ENCODE measurements around the gene APOBEC3G.

Gene APOBEC3G

DNA sequence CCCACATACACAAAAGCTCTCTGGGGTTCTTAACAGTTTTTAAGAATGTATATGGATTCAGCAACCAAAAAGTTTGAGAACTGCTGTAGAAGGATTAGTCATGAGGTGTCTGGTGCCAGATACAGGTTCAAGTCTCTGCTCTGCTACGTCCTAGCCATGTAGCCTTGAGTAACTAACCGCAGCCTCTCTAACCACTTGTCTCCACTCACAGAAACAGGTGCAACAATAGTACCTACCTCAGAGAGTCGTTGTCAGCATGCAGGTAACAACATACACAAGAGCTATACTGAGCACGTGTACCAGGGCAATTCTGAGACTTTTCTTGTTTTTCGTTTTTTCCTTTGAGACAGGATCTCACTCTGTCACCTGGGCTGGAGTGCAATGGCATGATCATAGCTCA is 48.5 kb downstream of the APOBEC3G start:
- ATAC-seq, result no peak

GRCh38 chr22:39128508-39128907 is 51.4 kb downstream of the APOBEC3G start:
- peak in 1 of 2 donors; percentile 32 for ATAC-seq

GRCh38 chr22:39129081-39129480 is 52.0 kb downstream of the APOBEC3G start:
- ATAC-seq, result no peak

GRCh38 chr22:39129746-39130145 is 52.7 kb downstream of the APOBEC3G start:
- no peak for ATAC-seq

GRCh38 chr22:39130152-39130704 is 53.2 kb downstream of the APOBEC3G start:
- no peak for ATAC-seq

DNA sequence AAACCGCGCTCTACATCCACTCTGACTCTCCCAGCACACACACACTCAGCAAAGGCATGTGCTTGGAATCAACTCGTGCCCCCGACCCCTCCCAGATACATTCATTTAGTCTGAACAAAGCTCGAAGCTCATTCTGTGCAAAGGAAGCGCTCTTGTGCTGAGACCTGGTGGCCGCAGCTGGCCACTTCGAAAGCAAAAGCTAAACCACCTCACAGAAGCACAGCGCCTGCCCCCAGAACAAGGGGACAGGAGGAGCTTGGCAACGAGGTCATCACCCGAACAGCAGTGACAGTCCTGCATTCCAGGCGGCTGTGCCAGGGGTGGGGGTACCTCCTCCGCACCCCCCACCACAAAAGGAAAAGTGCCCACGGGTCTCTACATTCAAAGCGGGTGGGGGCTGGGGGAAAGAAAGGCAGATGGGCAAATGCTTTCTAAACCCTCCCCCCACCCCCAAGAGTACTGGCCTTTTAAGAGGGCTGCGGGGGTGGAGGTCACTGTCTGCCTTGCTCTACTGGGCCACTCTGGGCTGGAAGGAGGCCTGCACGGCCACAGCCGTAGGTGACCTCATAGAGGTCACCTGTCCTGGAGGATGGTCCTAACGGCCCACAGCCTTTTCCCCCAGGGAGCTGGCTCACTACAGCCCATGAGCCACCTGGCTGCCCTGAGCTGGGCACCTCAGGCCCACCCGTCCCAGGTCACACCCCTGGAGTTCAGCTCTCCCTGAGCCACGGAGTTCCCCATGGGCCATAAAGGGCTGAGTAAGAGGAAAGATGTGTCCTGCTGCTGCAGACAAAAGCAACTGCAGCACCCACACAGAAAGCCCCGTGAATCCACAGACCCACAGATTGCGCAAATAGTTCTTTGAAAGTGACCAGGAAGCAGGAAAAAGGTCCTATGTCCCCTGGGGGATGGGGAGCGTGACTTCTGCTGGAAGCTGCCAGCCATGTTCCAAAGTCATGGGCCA is 54.1 kb downstream of the APOBEC3G start:
- no peak for ATAC-seq

DNA sequence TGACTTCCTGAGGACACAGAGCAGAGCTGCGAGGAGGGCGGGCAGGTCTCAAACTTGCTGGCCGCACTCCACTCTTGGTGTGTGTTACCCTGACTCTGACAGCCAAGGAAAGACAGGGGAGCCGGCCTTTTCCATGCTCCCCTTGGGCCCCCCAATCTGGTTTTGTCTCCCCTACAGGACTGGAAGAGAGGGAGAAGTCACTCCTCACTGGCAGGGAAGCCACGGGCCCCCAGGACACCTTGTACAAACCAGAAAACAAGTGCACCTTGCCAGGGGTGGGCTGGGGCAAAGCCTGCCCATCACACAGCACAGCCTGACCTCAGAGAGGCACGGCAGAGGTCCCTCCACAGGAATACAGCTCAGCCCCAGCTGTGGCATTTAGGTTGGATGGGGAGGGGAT is 55.2 kb downstream of the APOBEC3G start:
- ATAC-seq, result no peak

GRCh38 chr22:39132871-39133524 is 55.9 kb downstream of the APOBEC3G start:
- no peak for ATAC-seq

- ATAC-seq, result no peak
Observed at GRCh38 chr22:39133871-39134270, 56.8 kb downstream of the APOBEC3G start.

DNA sequence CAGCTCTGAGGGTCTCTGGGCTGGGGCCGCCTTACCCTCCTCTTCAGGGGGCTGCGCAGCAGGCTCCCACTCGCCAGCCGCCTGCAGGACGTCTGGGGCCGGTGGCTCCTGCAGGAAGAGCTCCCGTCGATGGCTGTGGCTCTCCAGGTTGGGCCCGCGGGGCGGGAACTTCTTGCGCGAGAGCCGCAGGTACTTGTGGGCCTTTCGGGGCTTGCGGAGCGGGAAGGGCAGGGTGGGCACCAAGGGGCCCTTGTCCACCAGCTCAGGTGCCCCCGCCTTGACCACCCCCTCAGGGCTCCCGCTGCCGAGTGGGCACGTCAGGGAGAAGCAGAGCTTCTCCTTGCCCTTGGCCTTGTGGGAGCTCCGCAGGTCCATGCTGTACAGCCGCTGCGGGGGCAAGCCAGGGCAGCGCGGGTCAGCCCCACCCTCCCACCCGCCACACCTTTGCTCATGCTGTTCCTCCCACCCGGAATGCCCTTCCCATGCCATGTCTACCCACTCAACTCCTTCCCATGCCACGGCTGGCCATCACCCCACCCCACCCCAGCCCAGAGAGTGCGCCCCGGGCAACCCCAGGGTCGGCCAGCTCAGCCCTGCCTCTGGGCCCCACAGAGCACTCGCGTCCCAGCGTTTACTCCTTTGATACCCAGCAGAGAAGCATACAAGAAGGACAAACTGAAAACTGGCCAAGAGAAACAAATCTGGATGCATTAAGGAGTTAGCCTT is 57.5 kb downstream of the APOBEC3G start:
- ATAC-seq, result no peak

- ATAC-seq, result peak; percentile 48 to 71
Observed at GRCh38 chr22:39135092-39135896, 58.2 kb downstream of the APOBEC3G start.

DNA sequence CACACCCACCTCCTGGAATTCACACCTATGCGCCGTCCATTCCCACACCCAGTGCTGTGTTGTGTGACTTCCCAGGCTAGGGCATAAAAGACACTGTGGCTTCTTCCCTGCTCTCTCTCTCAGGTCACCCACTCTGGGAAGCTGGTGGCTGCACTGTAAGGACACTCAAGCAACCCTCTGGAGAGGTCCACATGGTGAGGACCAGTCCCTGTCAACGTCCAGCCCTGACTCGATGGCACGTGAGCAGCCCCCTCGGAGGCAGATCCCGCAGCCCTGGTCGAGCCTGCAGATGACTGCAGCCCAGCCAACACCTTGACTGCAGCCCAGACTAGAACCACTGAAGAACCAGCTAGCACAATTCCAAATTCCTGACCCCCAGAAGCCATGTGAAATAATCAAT is 59.2 kb downstream of the APOBEC3G start:
- no peak for ATAC-seq
